ENCODE measurements around the gene TECPR2.

TECPR2 gene

GRCh38 chr14:102419276-102419675, 56.5 kb downstream of the TECPR2 start:
- H3K4me3 ChIP-seq (ENCODE audit: low read length), result no peak overlapping the region
- no peak for TF ChIP-seq ZNF274 (IDR thresholded peaks at IDR 0.05; ENCODE audit: low read depth, low read length)

- H3K4me3 ChIP-seq (ENCODE audit: low read length), result no peak overlapping the region
- TF ChIP-seq ZNF274 (IDR thresholded peaks at IDR 0.05; ENCODE audit: low read depth, low read length), result no peak
Measured at GRCh38 chr14:102419716-102420115, 57.0 kb downstream of the TECPR2 start.

GRCh38 chr14:102421411-102422057, 58.8 kb downstream of the TECPR2 start:
- TF ChIP-seq ZNF274 (IDR thresholded peaks at IDR 0.05; ENCODE audit: low read depth, low read length), result no peak
- no peak overlapping the region for H3K4me3 ChIP-seq (ENCODE audit: low read length)

- H3K4me3 ChIP-seq (ENCODE audit: low read length), result no peak overlapping the region
- no peak for TF ChIP-seq ZNF274 (IDR thresholded peaks at IDR 0.05; ENCODE audit: low read depth, low read length)
Measured at GRCh38 chr14:102424520-102424919, 61.8 kb downstream of the TECPR2 start.

GRCh38 chr14:102424923-102425322, 62.2 kb downstream of the TECPR2 start:
- TF ChIP-seq ZNF274 (IDR thresholded peaks at IDR 0.05; ENCODE audit: low read depth, low read length), result no peak
- H3K4me3 ChIP-seq (ENCODE audit: low read length), result no peak overlapping the region

GRCh38 chr14:102426796-102427195, 64.1 kb downstream of the TECPR2 start:
- no peak overlapping the region for H3K4me3 ChIP-seq (ENCODE audit: low read length)
- TF ChIP-seq ZNF274 (IDR thresholded peaks at IDR 0.05; ENCODE audit: low read depth, low read length), result no peak

GRCh38 chr14:102427642-102428041, 64.9 kb downstream of the TECPR2 start:
- H3K4me3 ChIP-seq (ENCODE audit: low read length), result no peak overlapping the region
- TF ChIP-seq ZNF274 (IDR thresholded peaks at IDR 0.05; ENCODE audit: low read depth, low read length), result no peak

- TF ChIP-seq ZNF274 (IDR thresholded peaks at IDR 0.05; ENCODE audit: low read depth, low read length), result no peak
- no peak overlapping the region for H3K4me3 ChIP-seq (ENCODE audit: low read length)
Measured at GRCh38 chr14:102430212-102430908, 67.6 kb downstream of the TECPR2 start.

GRCh38 chr14:102431751-102432150, 69.0 kb downstream of the TECPR2 start:
- no peak for TF ChIP-seq ZNF274 (IDR thresholded peaks at IDR 0.05; ENCODE audit: low read depth, low read length)
- H3K4me3 ChIP-seq (ENCODE audit: low read length), result no peak overlapping the region

GRCh38 chr14:102434647-102435175, 72.0 kb downstream of the TECPR2 start:
- H3K4me3 ChIP-seq (ENCODE audit: low read length), result no peak overlapping the region
- TF ChIP-seq ZNF274 (IDR thresholded peaks at IDR 0.05; ENCODE audit: low read depth, low read length), result no peak

- no peak overlapping the region for H3K4me3 ChIP-seq (ENCODE audit: low read length)
- TF ChIP-seq ZNF274 (IDR thresholded peaks at IDR 0.05; ENCODE audit: low read depth, low read length), result no peak
Measured at GRCh38 chr14:102437997-102438915, 75.5 kb downstream of the TECPR2 start.

- no peak for TF ChIP-seq ZNF274 (IDR thresholded peaks at IDR 0.05; ENCODE audit: low read depth, low read length)
- no peak overlapping the region for H3K4me3 ChIP-seq (ENCODE audit: low read length)
Measured at GRCh38 chr14:102439556-102439955, 76.8 kb downstream of the TECPR2 start.

- TF ChIP-seq ZNF274 (IDR thresholded peaks at IDR 0.05; ENCODE audit: low read depth, low read length), result no peak
- no peak overlapping the region for H3K4me3 ChIP-seq (ENCODE audit: low read length)
Measured at GRCh38 chr14:102440392-102440791, 77.7 kb downstream of the TECPR2 start.
